Mesenchymal stem cell (in vitro differentiated cells and primary cell): ENCODE measurements around the gene ATP13A5.

ENCODE experiments used
- DNase-seq: peaks from one replicate; pipeline ENCODE4 v3.0.0-alpha.2; 2013
- H2AFZ ChIP-seq: one replicate; pipeline ENCODE4 v1.6.1; 2013; ENCODE audit warnings: low read depth, mild to moderate bottlenecking, control low read depth, inconsistent platforms, low read length, moderate library complexity
- H2AK5ac ChIP-seq: 2 replicates; pipeline ENCODE4 v1.6.1; 2013; ENCODE audit warnings: low read length, moderate library complexity, mild to moderate bottlenecking, inconsistent platforms; ENCODE audit not compliant: severe bottlenecking
- H2BK120ac ChIP-seq: one replicate; pipeline ENCODE4 v1.6.1; 2013; ENCODE audit warnings: low read depth, mild to moderate bottlenecking, inconsistent platforms, low read length, moderate library complexity
- H2BK12ac ChIP-seq, 2 experiments: one replicate each; pipeline ENCODE4 v1.6.1; 2013; ENCODE audit warnings: inconsistent platforms in 2 of 2, low read length in 2 of 2, mild to moderate bottlenecking in 2 of 2, moderate library complexity in 2 of 2, control low read depth in 1 of 2
- H2BK15ac ChIP-seq: one replicate; pipeline ENCODE4 v1.6.1; 2013; ENCODE audit warnings: mild to moderate bottlenecking, low read depth, inconsistent platforms; ENCODE audit not compliant: poor library complexity, severe bottlenecking
- H2BK5ac ChIP-seq: 2 replicates; pipeline ENCODE4 v1.6.1; 2013; ENCODE audit warnings: low read depth, mild to moderate bottlenecking, low read length, control low read depth, inconsistent platforms; ENCODE audit not compliant: poor library complexity, severe bottlenecking
- H3K14ac ChIP-seq, 2 experiments: one replicate each; pipeline ENCODE4 v1.6.1; 2013; ENCODE audit warnings: inconsistent platforms in 2 of 2, low read length in 2 of 2, control low read depth in 1 of 2, mild to moderate bottlenecking in 1 of 2, moderate library complexity in 1 of 2
- H3K18ac ChIP-seq, 2 experiments: one replicate each; pipeline ENCODE4 v1.6.1; 2013; ENCODE audit warnings: inconsistent platforms in 2 of 2, low read length in 2 of 2, control low read depth in 1 of 2, low read depth in 1 of 2, mild to moderate bottlenecking in 1 of 2
- H3K23ac ChIP-seq, 2 experiments: one replicate each; pipeline ENCODE4 v1.6.1; 2013; ENCODE audit warnings: inconsistent platforms in 2 of 2, low read length in 2 of 2, mild to moderate bottlenecking in 2 of 2, moderate library complexity in 2 of 2, control low read depth in 1 of 2
- H3K27ac ChIP-seq: 2 replicates; pipeline ENCODE4 v1.5.1; 2013; ENCODE audit warnings: mild to moderate bottlenecking, moderate library complexity, low read length, control low read depth, inconsistent platforms; ENCODE audit not compliant: poor library complexity, severe bottlenecking
- H3K27me3 ChIP-seq, 2 experiments: 2 replicates each; pipeline versions ENCODE4 v1.6.1 to v1.7.0; 2013; ENCODE audit warnings: low read length in 2 of 2, mild to moderate bottlenecking in 2 of 2, moderate library complexity in 2 of 2, control low read depth in 1 of 2, inconsistent platforms in 1 of 2; ENCODE audit not compliant: control insufficient read depth in 1 of 2, insufficient read depth in 1 of 2
- H3K36me3 ChIP-seq, 2 experiments: 2 replicates each; pipeline versions ENCODE4 v1.6.1 to v1.7.0; 2013; ENCODE audit warnings: low read length in 2 of 2, control low read depth in 1 of 2, inconsistent platforms in 1 of 2, low read depth in 1 of 2, mild to moderate bottlenecking in 1 of 2; ENCODE audit not compliant: insufficient read depth in 2 of 2, control insufficient read depth in 1 of 2
- H3K4ac ChIP-seq, 2 experiments: one replicate each; pipeline ENCODE4 v1.6.1; 2013; ENCODE audit warnings: inconsistent platforms in 2 of 2, low read length in 2 of 2, mild to moderate bottlenecking in 2 of 2, moderate library complexity in 2 of 2, control low read depth in 1 of 2, low read depth in 1 of 2
- H3K4me1 ChIP-seq: 2 replicates; pipeline ENCODE4 v1.6.1; 2013; ENCODE audit warnings: low read depth, low read length, control low read depth; ENCODE audit not compliant: control insufficient read depth, insufficient read depth
- H3K4me2 ChIP-seq: 2 replicates; pipeline ENCODE4 v1.6.1; 2013; ENCODE audit warnings: low read length, mild to moderate bottlenecking, inconsistent platforms; ENCODE audit not compliant: poor library complexity, severe bottlenecking
- H3K4me3 ChIP-seq, 2 experiments: 2 replicates each; pipeline versions ENCODE4 v1.5.1 to v1.7.0; 2013; ENCODE audit warnings: low read length in 2 of 2, mild to moderate bottlenecking in 2 of 2, control low read depth in 1 of 2, low read depth in 1 of 2; ENCODE audit not compliant: insufficient read depth in 1 of 2
- H3K79me1 ChIP-seq: replicated peaks from 2 replicates; pipeline ENCODE4 v1.6.1; 2013; ENCODE audit warnings: mild to moderate bottlenecking, control low read depth, low read length, inconsistent platforms; ENCODE audit not compliant: poor library complexity, severe bottlenecking
- H3K9ac ChIP-seq: 2 replicates; pipeline ENCODE4 v1.7.0; 2013; ENCODE audit warnings: mild to moderate bottlenecking, low read length, moderate library complexity
- H3K9me3 ChIP-seq: 2 replicates; pipeline ENCODE4 v1.7.0; 2013; ENCODE audit warnings: mild to moderate bottlenecking, low read length; ENCODE audit not compliant: control insufficient read depth
- H4K8ac ChIP-seq: one replicate; pipeline ENCODE4 v1.6.1; 2013; ENCODE audit warnings: inconsistent platforms, mild to moderate bottlenecking, low read length, moderate library complexity
- H4K91ac ChIP-seq: one replicate; pipeline ENCODE4 v1.6.1; 2013; ENCODE audit warnings: mild to moderate bottlenecking, low read length, inconsistent platforms
- WGBS: methylation state at CpG from one replicate; pipeline ENCODE4 v1.1.7; 2013; ENCODE audit warnings: mixed read lengths; 5-methylcytosine and 5-hydroxymethylcytosine counted together

Gene ATP13A5

GRCh38 chr3:193367868-193368267 lies 10.7 kb downstream of the ATP13A5 start:
- no peak overlapping the region for H4K8ac ChIP-seq
- H2AFZ ChIP-seq = no peak overlapping the region
- H4K91ac ChIP-seq = no peak overlapping the region
- no peak overlapping the region for H3K18ac ChIP-seq
- 29% methylated on average over 1 of the region's 1 CpG for WGBS
- H2BK120ac ChIP-seq = no peak overlapping the region
- H3K4me3 ChIP-seq = no peak overlapping the region
- no peaks in the 10 kb centered on the region for H3K79me1 ChIP-seq
- H3K4ac ChIP-seq = no peak overlapping the region
- no peaks in the 10 kb centered on the region for H3K9me3 ChIP-seq
- no peaks in the 10 kb centered on the region for H3K4me1 ChIP-seq
- DNase-seq = no peak
- no peak overlapping the region for H2BK12ac ChIP-seq
- no peak overlapping the region for H2AK5ac ChIP-seq
- no peak overlapping the region for H3K9ac ChIP-seq
- H3K4me2 ChIP-seq = no peak overlapping the region
- H3K14ac ChIP-seq = no peak overlapping the region
- H3K23ac ChIP-seq = no peak overlapping the region
- H2BK5ac ChIP-seq = no peak overlapping the region
- no peaks in the 10 kb centered on the region for H3K27me3 ChIP-seq
- no peaks in the 10 kb centered on the region for H3K36me3 ChIP-seq
- H3K27ac ChIP-seq = no peak overlapping the region
- H2BK15ac ChIP-seq = no peak overlapping the region

DNA sequence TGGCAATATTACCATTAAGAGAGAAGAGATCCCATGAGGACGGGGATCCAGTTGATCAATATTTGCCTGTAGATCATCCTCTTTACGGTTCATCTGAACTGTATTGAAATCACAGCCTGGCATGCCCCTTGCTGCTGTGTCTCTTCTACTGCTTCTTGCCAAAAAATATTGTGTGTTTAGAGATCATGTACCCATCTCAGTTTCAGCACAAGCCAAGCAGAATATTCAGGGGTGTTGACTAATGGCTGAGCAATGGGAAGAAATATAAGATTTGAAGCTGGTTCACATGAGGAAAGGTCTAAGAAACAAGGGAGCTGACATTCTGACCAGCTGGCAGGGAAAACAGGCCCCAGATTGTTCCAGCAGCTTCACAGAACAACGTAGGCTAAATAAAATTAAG lies 21.3 kb downstream of the ATP13A5 start:
- Histone ChIP-seq H3K27ac (no peak overlapping the region), H3K79me1 (no peaks in the 10 kb centered on the region), H2AFZ (no peak overlapping the region), H2BK15ac (no peak overlapping the region), H3K27me3 (no peaks in the 10 kb centered on the region), H3K4me2 (no peak overlapping the region), H3K4me3 (no peak overlapping the region), H3K36me3 (no peaks in the 10 kb centered on the region), H2AK5ac (no peak overlapping the region), H2BK5ac (no peak overlapping the region), H3K23ac (no peak overlapping the region), H3K4me1 (no peaks in the 10 kb centered on the region), H4K8ac (no peak overlapping the region), H3K9me3 (no peaks in the 10 kb centered on the region), H3K9ac (no peak overlapping the region), H3K14ac (no peak overlapping the region), H4K91ac (no peak overlapping the region), H3K18ac (no peak overlapping the region), H2BK120ac (no peak overlapping the region), H2BK12ac (no peak overlapping the region), H3K4ac (no peak overlapping the region)
- WGBS = 73% methylated on average over 2 of the region's 3 CpGs
- DNase-seq = no peak

DNA sequence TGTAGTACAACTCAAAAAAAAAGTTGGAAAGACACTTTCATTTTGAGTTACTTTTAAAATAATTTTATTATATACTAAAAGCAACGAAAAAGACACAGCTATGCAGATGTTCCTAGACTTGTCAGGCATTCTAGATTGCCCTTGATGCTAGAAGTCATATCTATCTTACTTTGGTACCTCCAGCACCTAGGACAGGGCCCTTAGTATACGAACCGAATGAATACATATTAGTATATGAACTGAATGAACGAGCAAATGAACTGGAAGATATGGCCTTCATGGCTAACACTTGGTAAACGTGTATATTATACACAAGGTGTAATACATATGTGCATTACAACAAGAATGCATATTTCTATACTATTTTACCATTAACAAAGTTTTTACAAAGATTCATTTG lies 24.1 kb downstream of the ATP13A5 start:
- Histone ChIP-seq H3K4me2 (no peak overlapping the region), H3K4me1 (no peaks in the 10 kb centered on the region), H2AK5ac (no peak overlapping the region), H2BK12ac (no peak overlapping the region), H3K4me3 (no peak overlapping the region), H2AFZ (no peak overlapping the region), H3K9me3 (no peaks in the 10 kb centered on the region), H3K18ac (no peak overlapping the region), H2BK5ac (no peak overlapping the region), H3K14ac (no peak overlapping the region), H4K91ac (no peak overlapping the region), H4K8ac (no peak overlapping the region), H3K79me1 (no peaks in the 10 kb centered on the region), H3K23ac (no peak overlapping the region), H3K27ac (no peak overlapping the region), H2BK15ac (no peak overlapping the region), H3K36me3 (no peaks in the 10 kb centered on the region), H3K9ac (no peak overlapping the region), H3K27me3 (no peaks in the 10 kb centered on the region), H2BK120ac (no peak overlapping the region), H3K4ac (no peak overlapping the region)
- no peak for DNase-seq
- WGBS = 63% methylated on average over 2 of the region's 5 CpGs

DNA sequence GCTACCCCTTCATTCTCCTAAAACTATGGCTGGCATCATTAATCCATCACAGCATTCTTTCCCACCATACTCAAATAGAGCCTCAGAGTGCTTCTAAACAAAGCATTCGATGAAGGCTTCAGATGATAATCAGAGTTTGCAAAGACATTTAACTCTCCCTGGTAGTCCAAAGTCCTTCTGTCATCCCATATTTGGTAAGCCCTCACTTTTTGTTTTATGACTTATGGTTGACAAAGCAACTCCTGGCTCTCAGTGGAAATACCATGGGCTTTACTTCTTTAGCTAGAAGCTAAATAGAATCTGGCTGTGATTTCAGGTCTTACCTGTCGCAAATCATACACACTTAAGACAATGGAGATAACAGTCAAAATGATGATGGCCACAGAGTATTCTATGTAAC lies 27.8 kb downstream of the ATP13A5 start:
- no peak overlapping the region for H3K4me2 ChIP-seq
- H3K4me3 ChIP-seq = no peak overlapping the region
- no peak overlapping the region for H3K14ac ChIP-seq
- no peak overlapping the region for H3K18ac ChIP-seq
- no peaks in the 10 kb centered on the region for H3K4me1 ChIP-seq
- no peaks in the 10 kb centered on the region for H3K27me3 ChIP-seq
- no peak overlapping the region for H2AK5ac ChIP-seq
- H3K27ac ChIP-seq = no peak overlapping the region
- no peak overlapping the region for H2BK15ac ChIP-seq
- no peaks in the 10 kb centered on the region for H3K79me1 ChIP-seq
- no peaks in the 10 kb centered on the region for H3K36me3 ChIP-seq
- no peak overlapping the region for H2BK12ac ChIP-seq
- no peak overlapping the region for H3K4ac ChIP-seq
- H4K91ac ChIP-seq = no peak overlapping the region
- no peak overlapping the region for H3K9ac ChIP-seq
- H2BK120ac ChIP-seq = no peak overlapping the region
- H3K23ac ChIP-seq = no peak overlapping the region
- H2AFZ ChIP-seq = no peak overlapping the region
- no peak overlapping the region for H4K8ac ChIP-seq
- no peak for DNase-seq
- 63% methylated on average over 2 of the region's 2 CpGs for WGBS
- no peak overlapping the region for H2BK5ac ChIP-seq
- no peaks in the 10 kb centered on the region for H3K9me3 ChIP-seq
